HCT116 (cell line): ENCODE results near the gene MLPH. TPM values are rescaled to one million over a fixed set of nuclear protein-coding genes. Genes with fewer than 3 reads are reported as not detected.

Source experiments
- ATAC-seq: fragments of 200-7000 bp; cut with Tn5 transposase; 2 replicates; pipeline ENCODE4 v1.9.1; 2020; ENCODE audit warnings: mild to moderate bottlenecking, moderate library complexity
- BruUV-seq: library from RNA; stranded (reverse); fragments of 400-500 nt; replicated peaks from 2 replicates; lab custom pipeline; 2021; lab: Mats Ljungman, UMichigan
- CTCF ChIA-PET: fragments of 300-600 bp; sonication (Branson Sonifier 250); formaldehyde crosslinking; loops from one replicate; lab custom pipeline; 2021; ENCODE audit warnings: antibody characterized with exemption; lab: Charles Lee
- POLR2A ChIA-PET: fragments of 300-600, 350-600 bp; sonication (Branson Sonifier 250); formaldehyde crosslinking; loops from one replicate; lab custom pipeline; 2021; ENCODE audit warnings: antibody characterized with exemption; lab: Charles Lee
- RAD21 ChIA-PET, 2 experiments: fragments of 300-600 bp; sonication (Branson Sonifier 250); formaldehyde crosslinking; loops; one replicate each; lab custom pipeline; 2023; ENCODE audit warnings: low total read pairs in 2 of 2; ENCODE audit not compliant: uncharacterized antibody in 2 of 2, unreplicated experiment in 2 of 2, low non-redundant PET in 1 of 2; lab: Charles Lee
- DNase-seq: peaks from one replicate; pipeline ENCODE4 v3.0.0-alpha.2; 2010; ENCODE audit warnings: low read depth, low spot score
- H2AFZ ChIP-seq: fragments of 200-600 bp; shearing (Covaris generic), sonication (generic); 2 replicates; pipeline ENCODE4 v1.6.1; 2017; ENCODE audit warnings: low read depth, mixed run types, mixed read lengths, antibody characterized with exemption, low read length; ENCODE audit not compliant: poor library complexity, severe bottlenecking
- H3K27ac ChIP-seq: 2 replicates; pipeline ENCODE4 v1.5.1; 2012; ENCODE audit warnings: low read depth, low read length
- H3K27me3 ChIP-seq: fragments of 200-600 bp; sonication (generic); 2 replicates; pipeline ENCODE4 v1.6.1; 2016; ENCODE audit warnings: mixed run types, low read length, mixed read lengths; ENCODE audit not compliant: insufficient read depth
- H3K36me3 ChIP-seq, 2 experiments: fragments of 200-500 bp in 1 of 2; fragments of 200-600 bp in 1 of 2; sonication (Bioruptor generic) in 1 of 2; sonication (generic) in 1 of 2; 2 replicates each; pipeline versions ENCODE4 v1.5.1 to v1.6.1; 2014 to 2016; ENCODE audit warnings: low read length in 2 of 2, inconsistent platforms in 1 of 2, mixed read lengths in 1 of 2, mixed run types in 1 of 2; ENCODE audit not compliant: insufficient read depth in 2 of 2, control insufficient read depth in 1 of 2
- H3K4me1 ChIP-seq, 2 experiments: fragments of 200-600 bp in 1 of 2; sonication (generic) in 1 of 2; 2 replicates each; pipeline versions ENCODE4 v1.5.1 to v1.6.1; 2012 to 2017; ENCODE audit warnings: low read length in 2 of 2, inconsistent platforms in 1 of 2, mild to moderate bottlenecking in 1 of 2, mixed read lengths in 1 of 2, mixed run types in 1 of 2, moderate library complexity in 1 of 2; ENCODE audit not compliant: insufficient read depth in 2 of 2, control insufficient read depth in 1 of 2
- H3K4me2 ChIP-seq: fragments of 200-600 bp; sonication (generic); 2 replicates; pipeline ENCODE4 v1.6.1; 2017; ENCODE audit warnings: mixed run types, low read length, mixed read lengths
- H3K4me3 ChIP-seq, 2 experiments: fragments of 200-600 bp in 1 of 2; sonication (generic) in 1 of 2; replicated peaks in 1 of 2; 2 replicates each; pipeline ENCODE4 v1.5.1; 2011 to 2016; ENCODE audit warnings: low read length in 2 of 2, control low read depth in 1 of 2, low read depth in 1 of 2, mild to moderate bottlenecking in 1 of 2, mixed read lengths in 1 of 2, mixed run types in 1 of 2
- H3K79me2 ChIP-seq: fragments of 200-600 bp; sonication (generic); 2 replicates; pipeline ENCODE4 v1.6.1; 2017; ENCODE audit warnings: mild to moderate bottlenecking, mixed run types, low read length, moderate library complexity, mixed read lengths; ENCODE audit not compliant: insufficient read depth
- H3K9ac ChIP-seq: fragments of 200-600 bp; sonication (generic); 2 replicates; pipeline ENCODE4 v1.6.1; 2016; ENCODE audit warnings: low read length, mixed read lengths
- H3K9me2 ChIP-seq: fragments of 200-600 bp; sonication (generic), shearing (Covaris generic); 2 replicates; pipeline ENCODE4 v1.6.1; 2017; ENCODE audit warnings: mixed run types, mild to moderate bottlenecking, moderate library complexity; ENCODE audit not compliant: insufficient read depth
- H3K9me3 ChIP-seq, 2 experiments: fragments of 200-500 bp in 1 of 2; fragments of 200-600 bp in 1 of 2; sonication (Bioruptor generic) in 1 of 2; sonication (generic) in 1 of 2; 2 replicates each; pipeline ENCODE4 v1.6.1; 2014 to 2017; ENCODE audit warnings: low read length in 2 of 2, mixed read lengths in 2 of 2, inconsistent platforms in 1 of 2, low read depth in 1 of 2, mild to moderate bottlenecking in 1 of 2, mixed run types in 1 of 2, moderate library complexity in 1 of 2; ENCODE audit not compliant: control insufficient read depth in 1 of 2, insufficient read depth in 1 of 2
- H4K20me1 ChIP-seq: fragments of 200-600 bp; sonication (generic), shearing (Covaris generic); 2 replicates; pipeline ENCODE4 v1.6.1; 2017; ENCODE audit warnings: mixed run types, mild to moderate bottlenecking, moderate library complexity; ENCODE audit not compliant: insufficient read depth
- ATF3 ChIP-seq: IDR thresholded peaks from 2 replicates; pipeline ENCODE4 v1.6.1; 2012
- CEBPB ChIP-seq: IDR thresholded peaks from 2 replicates; pipeline ENCODE4 v1.6.1; 2012; ENCODE audit warnings: low read depth
- CTCF ChIP-seq, 3 experiments: fragments of 200-600 bp in 1 of 3; sonication (generic) in 1 of 3; IDR thresholded peaks in 2 of 3; conservative IDR thresholded peaks in 1 of 3; 2 replicates each; pipeline ENCODE4 v1.5.1; 2012 to 2017; ENCODE audit warnings: low read depth in 2 of 3, low read length in 2 of 3, antibody characterized with exemption in 1 of 3, borderline replicate concordance in 1 of 3, control low read depth in 1 of 3, mild to moderate bottlenecking in 1 of 3, mixed read lengths in 1 of 3, mixed run types in 1 of 3, moderate library complexity in 1 of 3; ENCODE audit not compliant: insufficient read depth in 1 of 3
- EGR1 ChIP-seq: IDR thresholded peaks from 2 replicates; pipeline ENCODE4 v1.6.1; 2012; ENCODE audit warnings: low read depth
- ELF1 ChIP-seq: IDR thresholded peaks from 2 replicates; pipeline ENCODE4 v1.6.1; 2012; ENCODE audit warnings: low read depth, borderline replicate concordance
- EZH2 ChIP-seq: fragments of 200-600 bp; sonication (generic); IDR thresholded peaks from 2 replicates; pipeline ENCODE4 v1.6.1; 2017; ENCODE audit warnings: antibody characterized with exemption, mixed run types
- FOSL1 ChIP-seq: IDR thresholded peaks from 2 replicates; pipeline ENCODE4 v1.6.1; 2012; ENCODE audit warnings: low read depth
- JUND ChIP-seq: IDR thresholded peaks from 2 replicates; pipeline ENCODE4 v1.6.1; 2012
- MAX ChIP-seq: IDR thresholded peaks from 2 replicates; pipeline ENCODE4 v1.6.1; 2012
- POLR2A ChIP-seq: IDR thresholded peaks from 2 replicates; pipeline ENCODE4 v1.7.0; 2011; ENCODE audit warnings: borderline replicate concordance; ENCODE audit not compliant: insufficient read depth, insufficient read length; ENCODE audit errors: extremely low read depth
- RAD21 ChIP-seq: IDR thresholded peaks from 2 replicates; pipeline ENCODE4 v1.6.1; 2012; ENCODE audit warnings: low read depth, mild to moderate bottlenecking
- REST ChIP-seq: IDR thresholded peaks from 2 replicates; pipeline ENCODE4 v1.6.1; 2012; ENCODE audit warnings: low read depth
- SIN3A ChIP-seq: IDR thresholded peaks from 2 replicates; pipeline ENCODE4 v1.6.1; 2012; ENCODE audit warnings: low read depth
- SP1 ChIP-seq: IDR thresholded peaks from 2 replicates; pipeline ENCODE4 v1.6.1; 2012; ENCODE audit warnings: low read depth
- SRF ChIP-seq: IDR thresholded peaks from 2 replicates; pipeline ENCODE4 v1.6.1; 2012; ENCODE audit warnings: low read depth
- TCF7L2 ChIP-seq: IDR thresholded peaks from 2 replicates; pipeline ENCODE4 v1.7.0; 2011; ENCODE audit warnings: borderline replicate concordance, inconsistent platforms; ENCODE audit not compliant: insufficient read depth, insufficient read length; ENCODE audit errors: extremely low read depth
- YY1 ChIP-seq: IDR thresholded peaks from 2 replicates; pipeline ENCODE4 v1.6.1; 2011; ENCODE audit warnings: low read length, low read depth, moderate library complexity, mild to moderate bottlenecking; ENCODE audit not compliant: insufficient replicate concordance; ENCODE audit errors: extremely low read depth
- ZFX ChIP-seq: fragments of 450-650 bp; IDR thresholded peaks from 2 replicates; pipeline ENCODE4 v1.6.1; 2017
- intact Hi-C: fragments of 100-400 bp; cut with micrococcal nuclease; formaldehyde crosslinking; loops from 2 replicates; pipeline ENCODE4 v1.10.0; 2022
- total RNA-seq: library from RNA; stranded (reverse); gene quantifications from one replicate; pipeline ENCODE4 v1.2.1, GENCODE V29; 2021; ENCODE audit not compliant: unreplicated experiment

Gene MLPH
- total RNA-seq, 1 experiment from 2014 or later, result 81.4 TPM

GRCh38 chr2:237505188-237505939, 18.3 kb downstream of the MLPH start (continued):
- TF ChIP-seq TCF7L2 (no peak), ZFX (no peak), RAD21 (no peak), ATF3 (no peak), POLR2A (no peak), JUND (no peak)

- POLR2A ChIA-PET, result interaction anchor here (0.8 kb wide), 1 partner anchor 85 kb away, joined by 3 read pairs; no protein-coding TSS in a partner anchor
- Histone ChIP-seq H3K27me3 (no peaks in the 10 kb centered on the region), H3K9me3 (no peaks in the 10 kb centered on the region), H3K4me1 (peaks cover 9 to 25% of the 10 kb centered on the region in 2 experiments), H3K4me3 (no peak overlapping the region), H3K79me2 (peaks cover 54% of the 10 kb centered on the region), H4K20me1 (no peaks in the 10 kb centered on the region), H3K27ac (no peak overlapping the region), H2AFZ (no peak overlapping the region), H3K9ac (no peak overlapping the region), H3K4me2 (no peak overlapping the region), H3K9me2 (no peaks in the 10 kb centered on the region), H3K36me3 (peaks cover 9 to 36% of the 10 kb centered on the region in 2 experiments; a peak in 3 of 4 replicates)
- RAD21 ChIA-PET, result no interaction called here
- no TSS peak for BruUV-seq
- intact Hi-C loops, result no loop called here
- DNase-seq (no peak), ATAC-seq (no peak)
- CTCF ChIA-PET, result no interaction called here
- TF ChIP-seq POLR2A (no peak), CTCF (IDR thresholded peaks at IDR 0.05 in 2 of 3, conservative IDR thresholded peaks at IDR 0.05 in 1 of 3; ENCODE audit: borderline replicate concordance in 1 of 3, insufficient read depth in 1 of 3, low read depth in 2 of 3, low read length in 2 of 3) (no peak), EZH2 (no peak), SRF (no peak), ZFX (no peak), RAD21 (no peak), YY1 (no peak), FOSL1 (no peak), CEBPB (no peak), EGR1 (no peak), SIN3A (no peak), ELF1 (no peak), MAX (no peak), REST (no peak), SP1 (no peak)
These were observed 20.5 kb downstream of the MLPH start for GRCh38 chr2:237507512-237507911.
